Adrenal gland (tissue), 5 donors: ENCODE data around the gene GOLGA8S.
"Not testable (repeated sequence)": the region's sequence is repeated elsewhere in the genome, so short reads cannot be mapped to it uniquely, and the experiment has no call there.

Source experiments
- CTCF ChIP-seq, 6 experiments: fragments of 450-650 bp in 4 of 6; fragments of 200-600 bp in 2 of 6; sonication (generic) in 1 of 6; IDR thresholded peaks; 1 replicate in 5 of 6; 2 replicates in 1 of 6; pipeline versions ENCODE4 v1.5.1 to v1.8.0; 2016 to 2021; ENCODE audit warnings: antibody characterized with exemption in 6 of 6, mild to moderate bottlenecking in 2 of 6, moderate library complexity in 1 of 6
- POLR2A ChIP-seq, 2 donors: fragments of 450-650 bp; IDR thresholded peaks; one replicate each; pipeline ENCODE4 v1.6.1; 2017; ENCODE audit warnings: antibody characterized with exemption in 2 of 2, mild to moderate bottlenecking in 2 of 2, moderate library complexity in 1 of 2
- donor health status: DM: no; HTN: no; CAD: no.

GRCh38 chr15:23381192-23381591, 26.6 kb downstream of the GOLGA8S start:
- TF ChIP-seq POLR2A, CTCF (IDR thresholded peaks at IDR 0.05): not testable (repeated sequence)
